NCI-H128 (cell line): Measurements from ENCODE around the gene APOC1.
"Not testable (repeated sequence)": the region's sequence is repeated elsewhere in the genome, so short reads cannot be mapped to it uniquely, and the experiment has no call there.

Experiments
- DNase-seq: peaks from one replicate; lab custom pipeline; 2025; ENCODE audit not compliant: unreplicated experiment; lab: John Stamatoyannopoulos, UW

The APOC1 gene

GRCh38 chr19:44914433-44915206 lies at the start of gene APOC1:
Gene APOC1, plus strand, starts transcription at chr19:44914608. Its CDS starts 284 bp downstream, at chr19:44914892.
- DNase-seq: peak; percentile 62

DNA sequence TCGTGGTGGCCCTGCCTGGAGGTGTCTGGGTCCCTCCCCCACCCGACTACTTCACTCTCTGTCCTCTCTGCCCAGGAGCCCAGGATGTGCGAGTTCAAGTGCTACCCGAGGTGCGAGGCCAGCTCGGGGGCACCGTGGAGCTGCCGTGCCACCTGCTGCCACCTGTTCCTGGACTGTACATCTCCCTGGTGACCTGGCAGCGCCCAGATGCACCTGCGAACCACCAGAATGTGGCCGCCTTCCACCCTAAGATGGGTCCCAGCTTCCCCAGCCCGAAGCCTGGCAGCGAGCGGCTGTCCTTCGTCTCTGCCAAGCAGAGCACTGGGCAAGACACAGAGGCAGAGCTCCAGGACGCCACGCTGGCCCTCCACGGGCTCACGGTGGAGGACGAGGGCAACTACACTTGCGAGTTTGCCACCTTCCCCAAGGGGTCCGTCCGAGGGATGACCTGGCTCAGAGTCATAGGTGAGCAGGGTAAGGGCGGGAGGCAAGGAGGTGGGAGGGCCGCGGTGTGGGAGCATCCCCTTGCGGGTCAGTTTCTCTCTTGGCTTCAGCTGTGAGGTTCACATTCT lies 49.1 kb upstream of the APOC1 start:
- no peak for DNase-seq

- DNase-seq: no peak
Observed at GRCh38 chr19:44866664-44867063, 47.7 kb upstream of the APOC1 start.

DNA sequence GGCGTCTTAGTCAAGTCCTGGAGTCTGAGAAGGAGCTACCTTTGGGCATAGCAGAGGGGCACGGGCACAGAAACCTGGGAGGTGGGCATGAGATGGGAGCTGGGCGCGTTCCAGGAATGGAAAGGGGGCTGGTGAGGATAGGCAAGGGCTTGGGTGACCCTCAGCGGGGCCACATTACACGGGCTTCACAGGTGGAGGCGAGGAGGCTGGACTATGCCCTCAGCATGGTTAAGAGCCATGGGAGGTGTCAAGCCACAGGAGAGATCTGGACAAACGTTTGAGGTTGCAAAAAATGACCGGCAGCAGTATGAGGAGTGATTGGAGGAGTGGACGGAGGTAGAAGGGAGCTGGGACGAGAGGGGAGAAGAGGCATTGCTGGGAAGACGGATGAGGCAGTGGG lies 46.8 kb upstream of the APOC1 start:
- DNase-seq: no peak

DNA sequence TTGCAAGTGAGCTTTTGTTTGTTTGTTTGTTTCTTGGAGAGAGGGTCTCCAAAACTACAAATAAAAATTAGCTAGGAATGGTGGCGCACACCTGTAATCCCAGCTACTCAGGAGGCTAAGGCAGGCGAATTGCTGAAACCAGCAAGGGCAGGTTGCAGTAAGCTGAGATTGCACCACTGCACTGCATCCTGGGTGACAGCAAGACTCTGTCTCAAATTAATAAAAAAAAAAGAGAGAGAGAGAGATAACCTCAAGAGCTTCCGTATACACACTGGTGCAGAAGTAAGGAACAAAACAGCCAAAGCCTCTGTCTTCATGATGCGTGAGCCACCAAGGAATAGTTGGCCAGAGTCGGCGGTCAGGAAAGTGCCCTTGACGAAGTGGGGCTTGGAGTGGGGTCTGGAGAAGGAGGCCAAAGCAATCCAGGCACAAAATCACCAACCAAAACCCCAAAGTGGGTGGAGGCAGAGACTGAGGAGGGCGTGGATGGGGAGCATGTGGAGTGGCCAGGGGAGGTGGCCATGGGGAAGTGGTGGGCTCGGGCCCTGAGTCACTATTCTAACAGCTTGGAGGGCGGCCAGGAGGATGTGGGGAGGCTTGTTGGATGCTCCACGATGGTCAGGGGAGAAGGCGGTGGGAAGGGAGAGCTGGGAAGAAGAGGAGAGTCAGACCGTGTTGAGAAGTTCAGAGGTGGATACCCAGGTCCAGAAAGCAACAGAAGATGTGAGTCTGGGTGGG lies 44.5 kb upstream of the APOC1 start:
- DNase-seq: no peak

GRCh38 chr19:44871809-44872208 lies 42.6 kb upstream of the APOC1 start:
- DNase-seq: no peak

DNA sequence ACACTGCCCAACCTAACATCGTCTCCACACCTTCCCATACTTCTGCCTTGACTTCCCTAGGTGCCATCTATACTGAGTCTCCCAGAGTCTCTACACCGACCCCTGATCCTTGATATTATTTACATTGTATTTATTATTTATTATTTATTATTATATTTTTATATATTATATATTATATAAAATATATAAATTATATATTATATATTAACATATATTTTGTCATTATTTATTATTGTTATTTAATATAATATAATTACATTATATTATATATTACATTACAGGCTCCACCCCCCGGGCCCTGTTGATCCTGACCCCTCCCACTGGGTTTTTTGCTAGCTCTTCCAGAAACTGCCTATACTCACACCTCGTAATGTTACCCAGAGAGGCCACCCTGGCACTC lies 41.7 kb upstream of the APOC1 start:
- no peak for DNase-seq

DNA sequence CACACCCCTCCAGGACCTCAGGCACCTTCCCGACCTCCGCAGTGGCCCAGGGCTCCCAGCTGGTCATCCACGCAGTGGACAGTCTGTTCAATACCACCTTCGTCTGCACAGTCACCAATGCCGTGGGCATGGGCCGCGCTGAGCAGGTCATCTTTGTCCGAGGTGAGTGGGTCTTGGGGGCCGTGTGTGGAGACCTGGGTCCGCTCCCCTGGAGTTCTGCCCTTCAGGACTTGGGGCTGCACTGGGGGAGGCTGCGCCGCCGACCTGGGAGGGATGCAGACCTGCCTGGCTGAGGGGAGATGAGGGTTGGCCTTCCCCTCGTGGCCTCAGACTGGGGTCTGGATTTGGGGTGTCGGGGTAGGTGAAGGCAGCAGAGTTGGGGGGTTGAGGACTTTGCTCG lies 40.1 kb upstream of the APOC1 start:
- no peak for DNase-seq

DNA sequence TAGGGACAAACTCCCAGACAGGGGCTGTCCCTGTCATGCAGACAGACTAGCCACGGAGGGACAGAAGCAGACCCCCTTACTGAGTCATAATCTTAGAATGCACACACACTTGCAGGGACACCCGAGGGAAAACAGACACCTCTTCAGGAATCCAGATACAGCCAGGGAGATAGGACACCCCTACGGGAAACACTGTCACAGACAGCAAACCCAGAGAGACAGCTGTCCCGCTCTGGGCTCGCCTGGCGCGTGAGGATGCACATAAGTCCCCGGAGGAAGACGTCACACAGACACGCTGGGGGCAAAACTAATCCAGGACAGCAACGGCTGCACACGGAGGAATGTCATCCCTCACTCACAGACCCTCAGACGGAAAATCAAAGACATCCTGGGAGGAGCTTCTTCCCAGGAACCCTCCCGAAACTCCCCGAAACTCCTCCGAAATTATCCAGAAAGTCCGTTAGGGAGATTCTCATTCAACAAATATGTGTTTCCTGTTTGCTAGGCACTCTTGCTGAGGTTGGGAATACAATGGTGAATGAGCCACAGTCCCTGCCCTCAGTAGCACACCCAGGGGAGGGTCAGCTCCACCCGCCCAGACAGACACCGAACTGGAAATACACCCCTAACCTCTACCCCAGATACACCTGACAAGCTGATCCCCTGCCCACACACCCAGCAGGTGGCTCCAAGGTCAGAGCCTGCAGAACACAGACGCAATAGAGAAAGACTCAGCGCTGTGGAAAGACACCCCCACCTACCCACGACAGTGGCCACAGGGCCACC lies 38.5 kb upstream of the APOC1 start:
- no peak for DNase-seq

GRCh38 chr19:44876930-44877535 lies 37.4 kb upstream of the APOC1 start:
- DNase-seq: no peak

GRCh38 chr19:44878120-44878865 lies 36.1 kb upstream of the APOC1 start:
- DNase-seq: no peak

DNA sequence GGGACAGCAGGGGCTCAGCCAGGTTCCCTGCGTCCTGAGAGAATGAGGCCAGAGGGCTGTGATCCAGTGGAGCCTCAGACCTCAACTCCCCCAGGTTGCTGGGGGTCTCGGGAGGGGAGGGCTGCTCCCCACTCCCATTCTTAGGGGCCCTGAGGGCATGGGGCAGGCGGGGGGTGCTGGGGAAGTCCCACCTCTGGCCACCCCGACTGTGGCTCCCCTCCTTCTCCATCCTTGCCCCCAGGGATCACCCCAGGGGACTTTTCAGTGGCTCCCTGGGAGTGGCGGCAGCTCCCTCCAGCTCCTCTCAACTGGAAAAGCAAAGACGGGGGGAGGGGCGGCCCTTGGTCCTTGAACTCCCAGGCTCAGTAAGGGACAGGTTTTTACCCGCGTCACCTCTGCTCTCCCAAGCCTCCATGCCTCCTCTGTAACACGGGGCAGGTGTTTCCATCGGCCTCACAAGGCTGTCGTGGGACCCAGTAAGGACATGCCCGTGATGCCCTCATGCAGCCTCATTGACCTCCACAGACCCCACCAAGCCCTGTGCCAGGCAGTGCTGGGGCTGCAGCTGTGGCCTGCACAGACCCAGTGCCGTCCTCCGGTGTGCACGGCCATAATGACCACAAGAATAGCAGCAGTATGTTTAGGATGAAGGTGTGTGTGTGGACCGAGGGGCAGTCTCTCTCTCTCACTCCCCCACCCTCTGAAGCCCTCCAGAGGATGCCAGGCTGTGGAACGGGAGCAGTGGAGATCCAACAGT lies 34.9 kb upstream of the APOC1 start:
- DNase-seq: no peak

DNA sequence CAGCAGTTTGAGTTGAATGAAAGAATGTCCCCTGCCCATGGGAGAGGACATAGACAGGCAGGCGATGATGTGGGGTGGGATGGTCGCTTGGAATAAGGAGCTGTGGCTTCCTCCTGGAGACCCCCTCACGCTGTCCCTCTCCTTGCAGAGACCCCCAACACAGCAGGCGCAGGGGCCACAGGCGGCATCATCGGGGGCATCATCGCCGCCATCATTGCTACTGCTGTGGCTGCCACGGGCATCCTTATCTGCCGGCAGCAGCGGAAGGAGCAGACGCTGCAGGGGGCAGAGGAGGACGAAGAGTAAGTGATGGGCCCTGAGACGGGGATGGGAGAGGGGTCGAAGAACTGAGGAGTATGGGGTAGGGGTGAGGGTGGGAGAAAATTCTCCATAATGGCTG lies 32.3 kb upstream of the APOC1 start:
- no peak for DNase-seq

- DNase-seq: not testable (repeated sequence)
Observed at GRCh38 chr19:44882619-44883397, 31.6 kb upstream of the APOC1 start.

- DNase-seq: no peak
Observed at GRCh38 chr19:44883922-44884321, 30.5 kb upstream of the APOC1 start.

GRCh38 chr19:44884566-44884965 lies 29.8 kb upstream of the APOC1 start:
- no peak for DNase-seq

DNA sequence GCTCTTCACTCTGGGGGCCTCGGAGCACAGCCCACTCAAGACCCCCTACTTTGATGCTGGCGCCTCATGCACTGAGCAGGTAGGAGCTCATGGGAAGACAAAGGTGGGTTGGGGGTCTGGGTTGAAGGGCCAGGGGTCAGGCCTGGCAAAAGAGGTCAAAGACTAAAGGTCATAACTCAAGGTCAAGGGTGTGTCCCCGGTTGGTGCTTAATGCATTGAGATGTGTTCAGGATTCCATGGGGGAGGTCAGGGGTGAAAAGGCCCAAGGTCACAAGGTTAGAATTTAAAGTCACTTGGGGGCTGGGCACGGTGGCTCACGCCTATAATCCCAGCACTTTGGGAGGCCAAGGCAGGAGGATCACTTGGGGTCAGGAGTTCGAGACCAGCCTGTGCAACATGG lies 28.3 kb upstream of the APOC1 start:
- no peak for DNase-seq

GRCh38 chr19:44887648-44888047 lies 26.8 kb upstream of the APOC1 start:
- DNase-seq: no peak

- not testable (repeated sequence) for DNase-seq
Observed at GRCh38 chr19:44888335-44888734, 26.1 kb upstream of the APOC1 start.
